GM12872 (cell line): ENCODE data around the gene GADD45B.

Source experiments
- TF ChIP-seq, protein P1 (sequence below): IDR thresholded peaks from 3 replicates; pipeline ENCODE4 v1.5.1; 2011; ENCODE audit warnings: low read depth, mild to moderate bottlenecking, low read length, moderate library complexity; ENCODE audit not compliant: insufficient read depth

Gene GADD45B

DNA sequence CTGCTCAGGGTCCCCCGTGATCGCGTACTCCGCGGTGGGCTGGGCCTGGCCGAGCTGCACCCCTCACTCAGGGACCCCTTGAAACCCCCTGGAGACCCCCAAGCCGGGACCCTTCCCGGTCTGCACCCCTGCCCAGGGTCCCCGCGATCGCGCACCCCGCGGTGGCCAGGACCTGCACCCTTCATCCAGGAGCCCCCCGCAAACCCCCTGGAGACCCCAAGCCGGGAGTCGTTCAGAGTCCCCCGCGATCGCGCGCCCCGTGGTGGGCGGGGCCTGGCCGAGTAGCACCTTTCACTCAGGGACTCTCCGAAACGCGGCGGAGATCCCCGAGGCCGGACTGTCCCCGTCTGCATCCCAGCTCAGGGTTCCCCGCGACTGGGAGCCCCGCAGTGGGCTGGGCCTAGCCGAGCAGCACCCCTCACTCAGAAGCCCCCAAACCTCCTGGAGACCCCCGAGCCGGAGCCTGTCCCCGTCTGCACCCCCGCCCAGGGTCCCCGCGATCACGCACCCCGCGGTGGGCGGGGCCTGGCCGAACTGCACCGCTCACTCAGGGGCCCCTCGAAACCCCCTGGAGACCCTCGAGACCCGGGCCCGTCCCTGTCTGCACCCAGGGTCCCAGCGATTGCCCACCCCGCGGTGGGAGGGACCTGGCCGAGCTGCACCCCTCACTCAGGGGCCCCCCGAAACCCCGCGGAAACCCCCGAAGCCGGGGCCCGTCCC, 19.9 kb upstream of the GADD45B start:
- TF ChIP-seq, protein P1, sequence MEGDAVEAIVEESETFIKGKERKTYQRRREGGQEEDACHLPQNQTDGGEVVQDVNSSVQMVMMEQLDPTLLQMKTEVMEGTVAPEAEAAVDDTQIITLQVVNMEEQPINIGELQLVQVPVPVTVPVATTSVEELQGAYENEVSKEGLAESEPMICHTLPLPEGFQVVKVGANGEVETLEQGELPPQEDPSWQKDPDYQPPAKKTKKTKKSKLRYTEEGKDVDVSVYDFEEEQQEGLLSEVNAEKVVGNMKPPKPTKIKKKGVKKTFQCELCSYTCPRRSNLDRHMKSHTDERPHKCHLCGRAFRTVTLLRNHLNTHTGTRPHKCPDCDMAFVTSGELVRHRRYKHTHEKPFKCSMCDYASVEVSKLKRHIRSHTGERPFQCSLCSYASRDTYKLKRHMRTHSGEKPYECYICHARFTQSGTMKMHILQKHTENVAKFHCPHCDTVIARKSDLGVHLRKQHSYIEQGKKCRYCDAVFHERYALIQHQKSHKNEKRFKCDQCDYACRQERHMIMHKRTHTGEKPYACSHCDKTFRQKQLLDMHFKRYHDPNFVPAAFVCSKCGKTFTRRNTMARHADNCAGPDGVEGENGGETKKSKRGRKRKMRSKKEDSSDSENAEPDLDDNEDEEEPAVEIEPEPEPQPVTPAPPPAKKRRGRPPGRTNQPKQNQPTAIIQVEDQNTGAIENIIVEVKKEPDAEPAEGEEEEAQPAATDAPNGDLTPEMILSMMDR, result no peak

DNA sequence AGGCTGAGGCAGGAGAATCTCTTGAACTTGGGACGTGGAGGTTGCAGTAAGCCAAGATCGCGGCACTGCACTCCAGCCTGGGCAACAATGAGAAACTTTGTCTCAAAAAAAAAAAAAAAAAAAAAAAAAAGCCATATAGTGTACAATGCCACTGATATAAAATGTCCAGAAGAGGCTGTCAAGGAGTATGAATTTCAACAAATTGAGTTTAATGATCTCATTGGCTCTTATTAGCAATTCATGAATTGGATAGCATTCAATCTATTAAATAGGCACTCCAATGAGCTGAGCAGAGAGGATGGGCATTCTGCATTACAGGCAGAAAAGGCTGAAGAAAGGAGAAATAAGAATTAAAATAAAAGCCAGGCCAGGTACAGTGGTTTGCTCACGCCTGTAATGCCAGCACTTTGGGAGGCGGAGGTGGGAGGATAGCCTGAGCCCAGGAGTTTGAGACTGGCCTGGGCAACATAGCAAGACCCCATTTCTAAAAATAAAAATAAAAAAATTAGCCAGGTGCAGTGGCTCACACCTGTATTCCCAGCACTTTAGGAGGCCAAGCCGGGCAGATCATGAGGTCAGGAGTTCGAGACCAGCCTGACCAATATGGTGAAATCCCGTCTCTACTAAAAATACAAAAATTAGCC, 18.4 kb upstream of the GADD45B start:
- TF ChIP-seq, protein P1, result no peak

DNA sequence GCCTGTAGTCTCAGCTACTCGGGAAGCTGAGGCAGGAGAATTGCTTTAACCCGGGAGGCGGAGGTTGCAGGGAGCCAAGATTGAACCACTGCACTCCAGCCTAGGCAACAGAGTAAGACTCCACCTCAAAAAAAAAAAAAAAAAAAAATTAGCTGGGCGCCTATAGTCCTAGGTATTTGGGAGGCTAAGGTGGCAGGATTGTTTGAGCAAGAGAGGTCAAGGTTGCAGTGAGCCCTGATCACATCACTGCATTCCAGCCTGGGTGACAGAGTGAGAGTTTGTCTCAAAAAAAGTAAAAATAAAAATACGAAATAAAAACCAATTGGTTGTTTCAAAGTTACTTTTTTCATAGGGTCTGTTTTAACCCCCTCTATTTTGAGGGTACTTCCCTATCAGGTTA, 17.9 kb upstream of the GADD45B start:
- TF ChIP-seq, protein P1, result no peak

DNA sequence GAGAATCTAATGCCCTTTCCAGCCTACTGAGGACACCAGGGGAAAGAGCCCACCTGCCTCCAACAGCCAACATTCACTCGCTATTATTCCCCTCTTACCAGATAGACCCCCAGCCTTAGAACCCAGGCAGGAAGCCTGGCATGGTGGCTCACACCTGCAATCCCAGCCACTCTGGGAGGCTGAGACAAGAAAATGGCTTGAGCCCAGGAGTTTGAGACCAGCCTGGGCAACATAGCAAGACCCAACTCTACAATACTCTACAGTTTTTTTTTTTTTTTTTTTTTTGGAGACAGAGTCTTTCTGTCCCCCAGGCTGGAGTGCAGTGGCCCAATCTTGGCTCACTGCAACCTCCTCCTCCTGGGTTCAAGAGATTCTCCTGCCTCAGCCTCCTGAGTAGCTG, 15.7 kb upstream of the GADD45B start:
- TF ChIP-seq, protein P1, result no peak

DNA sequence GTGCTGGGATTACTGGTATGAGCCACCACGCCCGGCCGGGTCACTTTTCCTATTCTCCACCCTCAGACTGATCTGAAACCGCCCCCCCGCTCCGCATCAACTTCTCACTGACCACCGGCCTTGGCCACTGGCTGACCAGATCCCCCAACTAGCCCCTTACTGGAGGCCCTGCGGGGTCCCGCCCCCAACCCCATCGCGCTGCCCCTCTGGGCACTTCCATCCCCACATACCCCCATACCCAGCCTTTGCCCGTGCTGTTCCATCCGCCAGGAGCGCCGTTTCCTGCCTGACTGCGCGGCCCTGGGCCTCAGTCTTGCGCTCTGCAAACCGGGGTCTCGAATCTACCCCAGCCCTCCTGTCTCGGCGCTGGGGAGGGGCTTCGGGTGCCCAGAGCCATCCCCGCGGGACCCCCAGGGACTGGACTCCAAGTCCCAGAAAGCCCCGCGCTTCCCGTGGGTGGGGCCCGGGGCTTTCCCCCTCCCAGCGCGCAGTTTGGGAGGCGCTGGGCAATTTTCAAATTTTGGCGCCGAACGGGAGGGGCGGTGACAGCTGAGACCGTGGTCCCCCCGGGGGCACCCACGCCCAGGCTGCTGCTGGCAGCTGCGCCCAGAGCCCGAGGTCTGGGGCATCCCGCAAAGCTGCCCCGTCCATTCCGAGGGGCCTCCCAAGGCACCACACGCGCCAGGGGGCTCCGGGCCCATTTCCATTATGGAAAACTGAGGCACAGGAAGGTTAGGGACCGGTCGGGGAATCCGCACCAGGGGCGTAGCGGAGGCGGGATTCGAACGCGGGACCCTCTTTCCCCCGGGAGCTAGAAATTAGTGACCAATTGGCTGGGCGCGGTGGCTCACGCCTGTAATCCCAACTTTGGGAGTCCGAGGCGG, 13.9 kb upstream of the GADD45B start:
- TF ChIP-seq, protein P1, result peak; percentile 24; the same call in 1 of the 3 replicates

DNA sequence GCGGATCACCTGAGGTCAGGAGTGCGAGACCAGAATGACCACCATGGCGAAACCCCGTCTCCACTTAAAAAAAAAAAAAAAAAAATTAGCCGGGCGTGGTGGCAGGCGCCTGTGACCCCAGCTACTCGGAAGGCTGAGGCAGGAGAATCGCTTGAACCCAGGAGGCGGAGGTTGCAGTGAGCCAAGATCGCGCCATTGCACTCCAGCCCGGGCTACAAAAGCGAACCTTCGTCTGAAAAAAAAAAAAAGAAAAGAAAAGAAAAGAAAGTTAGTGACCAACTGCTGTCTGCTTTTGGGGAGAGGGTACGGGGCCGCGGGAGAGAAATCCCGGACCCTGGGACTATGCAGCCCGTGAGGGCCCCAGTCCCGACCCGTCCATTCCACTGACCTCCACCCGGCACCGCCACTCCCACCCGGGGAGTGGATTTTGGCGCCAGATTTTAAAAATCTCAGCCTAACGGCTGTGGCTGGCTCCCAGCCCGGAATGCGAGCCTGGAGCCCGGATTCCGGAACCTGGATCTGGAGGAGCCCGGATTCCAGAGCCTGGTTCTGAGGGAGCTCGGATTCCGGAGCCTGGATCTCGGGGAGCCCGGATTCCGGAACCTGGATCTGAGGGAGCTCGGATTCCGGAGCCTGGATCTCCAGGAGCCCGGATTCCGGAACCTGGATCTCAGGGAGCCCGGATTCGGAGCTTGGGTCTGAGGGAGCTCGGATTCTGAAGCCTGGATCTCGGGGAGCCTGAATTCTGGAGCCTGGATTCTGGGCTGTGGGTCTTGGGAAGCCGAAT, 13.1 kb upstream of the GADD45B start:
- TF ChIP-seq, protein P1, result no peak
